ENCODE results near the gene SESN3. TPM values are rescaled to one million over a fixed set of nuclear protein-coding genes. Genes with fewer than 3 reads are reported as not detected.

SESN3 gene
- total and polyA plus RNA-seq, 11 donors, result 1.0 to 26.5 (median 5.6) TPM

DNA sequence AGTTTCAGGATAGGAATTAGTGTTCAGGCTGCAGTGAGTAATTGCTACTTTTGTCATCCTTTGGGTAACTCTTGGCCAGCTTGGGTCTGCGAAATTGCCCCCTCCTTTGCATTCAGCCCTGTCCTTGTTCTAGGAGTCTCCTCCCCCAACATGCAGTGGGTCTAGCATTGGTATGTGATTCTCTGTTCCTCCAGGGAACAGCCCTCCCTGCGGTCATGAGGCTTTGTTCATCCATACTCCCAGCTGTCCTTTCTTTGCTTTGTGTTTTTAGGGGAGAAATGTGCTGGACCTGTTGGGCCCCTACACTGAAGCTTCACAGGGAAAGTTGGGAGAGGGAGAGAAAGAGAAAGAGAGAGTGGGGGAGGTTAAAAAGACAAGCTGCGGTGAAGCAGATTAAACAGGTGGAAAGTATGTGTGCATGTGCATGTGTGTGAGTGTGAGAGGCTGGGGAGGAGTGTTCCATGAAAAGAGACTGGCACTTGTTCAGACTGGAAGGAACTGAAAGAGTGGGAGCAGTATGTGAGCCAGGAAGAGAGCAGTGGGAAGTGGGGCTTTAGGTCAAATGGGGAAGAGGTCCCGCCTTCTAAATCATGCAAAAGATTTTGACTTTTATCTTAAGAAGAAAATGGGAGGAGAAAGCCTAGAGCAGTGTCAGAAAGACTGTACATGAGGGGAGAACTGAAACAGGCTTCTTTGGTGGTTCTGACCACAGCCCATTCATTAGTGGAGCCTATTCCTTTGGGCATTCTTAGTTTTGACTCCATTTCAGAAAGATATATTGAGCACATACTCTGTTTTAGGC, 17.9 kb upstream of the SESN3 start:
- H3K27me3 ChIP-seq, result no peaks in the 10 kb centered on the region
- intact Hi-C loops (cut with DNase I), result no loop called here
- H3K27ac ChIP-seq, result no peak overlapping the region
- no peak for TF ChIP-seq POLR2A (IDR thresholded peaks at IDR 0.05)
- TF ChIP-seq, protein P1, sequence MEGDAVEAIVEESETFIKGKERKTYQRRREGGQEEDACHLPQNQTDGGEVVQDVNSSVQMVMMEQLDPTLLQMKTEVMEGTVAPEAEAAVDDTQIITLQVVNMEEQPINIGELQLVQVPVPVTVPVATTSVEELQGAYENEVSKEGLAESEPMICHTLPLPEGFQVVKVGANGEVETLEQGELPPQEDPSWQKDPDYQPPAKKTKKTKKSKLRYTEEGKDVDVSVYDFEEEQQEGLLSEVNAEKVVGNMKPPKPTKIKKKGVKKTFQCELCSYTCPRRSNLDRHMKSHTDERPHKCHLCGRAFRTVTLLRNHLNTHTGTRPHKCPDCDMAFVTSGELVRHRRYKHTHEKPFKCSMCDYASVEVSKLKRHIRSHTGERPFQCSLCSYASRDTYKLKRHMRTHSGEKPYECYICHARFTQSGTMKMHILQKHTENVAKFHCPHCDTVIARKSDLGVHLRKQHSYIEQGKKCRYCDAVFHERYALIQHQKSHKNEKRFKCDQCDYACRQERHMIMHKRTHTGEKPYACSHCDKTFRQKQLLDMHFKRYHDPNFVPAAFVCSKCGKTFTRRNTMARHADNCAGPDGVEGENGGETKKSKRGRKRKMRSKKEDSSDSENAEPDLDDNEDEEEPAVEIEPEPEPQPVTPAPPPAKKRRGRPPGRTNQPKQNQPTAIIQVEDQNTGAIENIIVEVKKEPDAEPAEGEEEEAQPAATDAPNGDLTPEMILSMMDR (IDR thresholded peaks at IDR 0.05), result no peak
- H3K9me3 ChIP-seq, result no peaks in the 10 kb centered on the region
- WGBS, 4 donors, result 70 to 76% (median 74%) methylated on average over 4 of the region's 4 CpGs
- no peaks in the 10 kb centered on the region for H3K36me3 ChIP-seq
- peaks cover 0 to 20% (median 1%) of the 10 kb centered on the region in 12 donors for H3K4me1 ChIP-seq
- ATAC-seq (peak in 1 of 4 donors; percentile 33), DNase-seq (no peak)
- no peak overlapping the region for H3K4me3 ChIP-seq

DNA sequence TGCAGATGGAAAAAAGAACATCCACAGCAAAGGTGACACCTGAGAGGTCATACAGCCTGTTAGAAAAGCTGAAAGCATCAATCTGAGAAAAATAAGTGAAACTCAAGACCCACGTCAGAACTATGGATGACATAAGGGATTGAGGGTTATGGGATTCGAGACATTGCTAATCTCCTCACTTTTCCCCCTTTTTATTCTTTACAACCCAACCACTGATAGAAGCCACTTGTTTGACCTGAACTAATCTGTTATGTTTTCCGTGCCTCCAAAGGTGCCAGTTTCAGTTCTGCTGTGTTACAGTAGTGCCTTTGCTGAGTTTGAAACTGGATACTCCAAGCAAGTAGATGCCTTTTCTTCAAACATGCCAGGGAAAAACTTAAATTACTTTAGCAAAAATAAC, 16.9 kb upstream of the SESN3 start:
- WGBS, 4 donors, result 89 to 99% (median 95%) methylated on average over 3 of the region's 3 CpGs
- peaks cover 0 to 12% (median 0%) of the 10 kb centered on the region in 12 donors for H3K4me1 ChIP-seq
- ATAC-seq, result no peak
- intact Hi-C loops (cut with DNase I), result no loop called here
- no peak for DNase-seq
- no peaks in the 10 kb centered on the region for H3K27me3 ChIP-seq
- TF ChIP-seq, protein P1 (IDR thresholded peaks at IDR 0.05), result no peak
- TF ChIP-seq POLR2A (IDR thresholded peaks at IDR 0.05), result no peak
- H3K9me3 ChIP-seq, result no peaks in the 10 kb centered on the region
- no peak overlapping the region for H3K27ac ChIP-seq
- H3K36me3 ChIP-seq, result no peaks in the 10 kb centered on the region
- no peak overlapping the region for H3K4me3 ChIP-seq

DNA sequence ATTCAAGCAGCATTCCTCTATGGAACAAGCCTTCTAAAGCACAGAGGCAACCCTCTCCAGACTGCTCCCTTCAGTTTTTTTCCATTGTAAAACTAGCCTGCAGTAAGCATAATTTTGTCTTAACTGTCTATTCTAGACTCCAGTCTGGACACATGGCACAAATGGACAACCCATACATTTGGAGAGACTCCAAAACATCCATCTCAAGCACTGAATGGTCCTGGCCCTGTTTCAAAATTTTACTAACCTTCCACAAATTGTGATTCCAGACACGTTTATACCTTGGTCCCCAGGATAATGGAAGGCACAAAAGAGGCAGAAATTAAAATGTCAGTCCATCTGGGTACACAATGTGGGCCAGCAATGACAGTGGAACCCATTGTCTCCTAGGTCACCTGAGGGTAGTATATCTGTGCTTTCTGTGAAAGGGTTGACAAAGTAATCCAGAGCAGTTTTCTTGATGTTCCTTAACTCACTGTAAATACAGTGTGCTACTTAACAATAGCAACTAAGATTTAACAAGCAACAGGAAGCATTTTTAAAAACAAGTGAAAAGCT, 16.2 kb upstream of the SESN3 start:
- Histone ChIP-seq H3K27me3 (no peaks in the 10 kb centered on the region), H3K4me3 (no peak overlapping the region), H3K27ac (no peak overlapping the region), H3K9me3 (no peaks in the 10 kb centered on the region), H3K36me3 (no peaks in the 10 kb centered on the region), H3K4me1 (peaks cover 0 to 19% (median 0%) of the 10 kb centered on the region in 12 donors)
- ATAC-seq, result no peak
- WGBS, 4 donors, result 35 to 60% (median 55%) methylated on average over 1 of the region's 1 CpG
- DNase-seq, result no peak
- TF ChIP-seq, protein P1 (IDR thresholded peaks at IDR 0.05), result no peak
- no peak for TF ChIP-seq POLR2A (IDR thresholded peaks at IDR 0.05)
- intact Hi-C loops (cut with DNase I), result no loop called here

DNA sequence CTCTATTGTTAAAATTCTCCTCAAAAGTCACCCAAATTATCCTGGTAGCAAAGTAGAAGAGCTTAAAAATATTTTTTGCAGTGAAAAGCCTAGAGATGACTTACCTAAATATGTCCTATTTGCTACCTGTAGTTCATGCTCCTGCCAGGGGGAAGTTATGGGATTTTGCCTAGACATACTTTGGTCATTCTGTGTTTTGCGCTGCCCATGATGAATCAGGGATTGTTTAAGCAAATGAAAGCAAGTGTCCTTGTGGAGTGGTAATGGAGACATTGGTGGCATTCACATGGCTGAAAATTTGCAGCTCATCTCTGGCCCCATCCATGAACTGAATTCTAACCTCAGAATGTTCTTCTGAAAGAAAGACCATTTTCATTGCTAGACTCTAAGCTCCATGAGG, 14.6 kb upstream of the SESN3 start:
- Histone ChIP-seq H3K27ac (no peak overlapping the region), H3K4me3 (no peak overlapping the region), H3K27me3 (no peaks in the 10 kb centered on the region), H3K4me1 (peaks cover 0 to 31% (median 0%) of the 10 kb centered on the region in 12 donors), H3K9me3 (no peaks in the 10 kb centered on the region), H3K36me3 (no peaks in the 10 kb centered on the region)
- ATAC-seq (no peak), DNase-seq (no peak)
- TF ChIP-seq, protein P1 (IDR thresholded peaks at IDR 0.05), result no peak
- no peak for TF ChIP-seq POLR2A (IDR thresholded peaks at IDR 0.05)
- intact Hi-C loops (cut with DNase I), result no loop called here
- 97 to 100% (median 99%) methylated on average over 1 of the region's 1 CpG for WGBS, 4 donors
